CD4-positive, alpha-beta T cell treated with Interleukin-4 for 4 hours (primary cell): ENCODE results near the gene SLC6A20.

Experiments used
- DNase-seq: peaks from one replicate; pipeline ENCODE4 v3.0.0-alpha.2; 2020

SLC6A20 gene

DNA sequence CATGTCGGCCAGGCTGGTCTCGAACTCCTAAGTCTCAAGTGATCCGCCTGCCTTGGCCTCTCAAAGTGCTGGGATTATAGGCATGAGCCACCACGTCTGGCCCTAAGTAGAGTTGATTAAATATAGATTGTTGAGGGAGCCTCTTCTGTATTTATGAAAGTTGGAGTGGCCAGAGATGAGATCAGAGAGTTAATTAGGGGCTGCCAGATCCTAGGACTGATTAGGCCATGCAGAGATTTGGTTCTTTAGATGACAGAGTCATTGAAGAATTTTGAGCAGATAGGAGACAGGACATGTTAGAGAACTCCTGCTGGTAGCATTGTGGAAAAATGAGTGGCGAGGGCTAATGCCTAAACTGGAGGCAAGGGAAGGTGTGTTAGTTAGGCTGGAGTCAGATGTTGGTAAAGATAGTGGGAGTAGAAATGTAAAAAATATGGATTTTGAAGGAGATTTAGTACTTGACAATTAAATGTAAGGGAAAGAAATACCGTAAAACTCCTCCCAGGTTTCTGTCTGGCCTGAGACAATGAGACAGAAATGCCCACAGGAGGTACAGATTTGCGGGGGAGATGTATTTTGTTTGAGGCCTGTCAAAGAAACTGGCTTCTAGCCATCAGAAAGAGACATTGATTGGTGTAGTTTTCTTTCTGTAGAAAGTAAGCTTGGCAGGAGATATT, 83.8 kb downstream of the SLC6A20 start:
- DNase-seq: no peak

GRCh38 chr3:45711931-45712330, 84.4 kb downstream of the SLC6A20 start:
- DNase-seq: no peak

GRCh38 chr3:45705839-45706808, 90.2 kb downstream of the SLC6A20 start:
- no peak for DNase-seq
